Neural crest cell (in vitro differentiated cells): ENCODE data around the gene ZFTA. TPM values are rescaled to one million over a fixed set of nuclear protein-coding genes. Genes with fewer than 3 reads are reported as not detected.
"Not testable (repeated sequence)": the region's sequence is repeated elsewhere in the genome, so short reads cannot be mapped to it uniquely, and the experiment has no call there.

Source experiments
- DNase-seq: peaks from one replicate; pipeline ENCODE4 v3.0.0; 2021; ENCODE audit warnings: low read depth, mixed read lengths, low spot score
- H3K27ac Mint-ChIP-seq: one replicate; pipeline ENCODE4 v1.8.0; 2021; ENCODE audit warnings: mild to moderate bottlenecking, mixed read lengths; ENCODE audit not compliant: unreplicated experiment
- H3K27me3 Mint-ChIP-seq: 2 replicates; pipeline ENCODE4 v1.8.0; 2021; ENCODE audit warnings: low read depth, mild to moderate bottlenecking, mixed read lengths
- H3K36me3 Mint-ChIP-seq: 2 replicates; pipeline ENCODE4 v1.8.0; 2021; ENCODE audit warnings: low read depth, mild to moderate bottlenecking, mixed read lengths
- H3K4me1 Mint-ChIP-seq: 2 replicates; pipeline ENCODE4 v1.8.0; 2021; ENCODE audit warnings: mixed read lengths
- H3K4me3 Mint-ChIP-seq: one replicate; pipeline ENCODE4 v1.8.0; 2021; ENCODE audit warnings: mild to moderate bottlenecking, mixed read lengths
- H3K9me3 Mint-ChIP-seq: 2 replicates; pipeline ENCODE4 v1.8.0; 2021; ENCODE audit warnings: mixed read lengths
- CTCF ChIP-seq: fragments of 200-600 bp; sonication (generic); conservative IDR thresholded peaks from 2 replicates; pipeline ENCODE4 v1.5.0; 2021; ENCODE audit warnings: antibody characterized with exemption, mild to moderate bottlenecking
- total RNA-seq: library from RNA; stranded (reverse); gene quantifications from 2 replicates; pipeline ENCODE4 v1.2.1, GENCODE V29; 2021

The ZFTA gene
- total RNA-seq, 1 donor from 2014 or later: 67.8 TPM

GRCh38 chr11:63813563-63814382 is 45.2 kb upstream of the ZFTA start:
- Mint-ChIP-seq H3K36me3 (peaks cover 10% of the 10 kb centered on the region), H3K4me1 (peaks cover 38% of the 10 kb centered on the region), H3K27ac (peak overlapping the region; percentile 12), H3K4me3 (peak overlapping the region; percentile 95), H3K27me3 (no peaks in the 10 kb centered on the region), H3K9me3 (no peaks in the 10 kb centered on the region)
- DNase-seq: peak; percentile 38
- no peak for TF ChIP-seq CTCF

GRCh38 chr11:63813035-63813562 is 44.5 kb upstream of the ZFTA start, which contains the start of gene SPINDOC:
Gene SPINDOC (plus strand): TSS chr11:63813456. CDS start chr11:63813687, 231 bp downstream.
- H3K27me3 Mint-ChIP-seq: no peaks in the 10 kb centered on the region
- TF ChIP-seq CTCF: no peak
- no peaks in the 10 kb centered on the region for H3K9me3 Mint-ChIP-seq
- peaks cover 10% of the 10 kb centered on the region for H3K36me3 Mint-ChIP-seq
- peak within 1 kb of the TSS; percentile 95 for H3K4me3 Mint-ChIP-seq
- H3K27ac Mint-ChIP-seq: peak within 1 kb of the TSS; percentile 12
- H3K4me1 Mint-ChIP-seq: peaks cover 38% of the 10 kb centered on the region
- peak; percentile 71 for DNase-seq

GRCh38 chr11:63811522-63811921 is 42.9 kb upstream of the ZFTA start:
- H3K27ac Mint-ChIP-seq: no peak overlapping the region
- H3K27me3 Mint-ChIP-seq: no peaks in the 10 kb centered on the region
- peaks cover 37% of the 10 kb centered on the region for H3K4me1 Mint-ChIP-seq
- H3K9me3 Mint-ChIP-seq: no peaks in the 10 kb centered on the region
- no peak for TF ChIP-seq CTCF
- H3K4me3 Mint-ChIP-seq: peak overlapping the region; percentile 89
- no peak for DNase-seq
- H3K36me3 Mint-ChIP-seq: peaks cover 7% of the 10 kb centered on the region

GRCh38 chr11:63810383-63810782 is 41.8 kb upstream of the ZFTA start:
- H3K9me3 Mint-ChIP-seq, H3K27ac Mint-ChIP-seq, H3K36me3 Mint-ChIP-seq, H3K27me3 Mint-ChIP-seq, DNase-seq, H3K4me3 Mint-ChIP-seq: not testable (repeated sequence)
- peaks cover 27% of the 10 kb centered on the region for H3K4me1 Mint-ChIP-seq

- no peak overlapping the region for H3K4me3 Mint-ChIP-seq
- no peaks in the 10 kb centered on the region for H3K36me3 Mint-ChIP-seq
- peaks cover 6% of the 10 kb centered on the region for H3K4me1 Mint-ChIP-seq
- no peak for DNase-seq
- no peak for TF ChIP-seq CTCF
- H3K27ac Mint-ChIP-seq: no peak overlapping the region
- peaks cover 2% of the 10 kb centered on the region for H3K9me3 Mint-ChIP-seq
- no peaks in the 10 kb centered on the region for H3K27me3 Mint-ChIP-seq
Measured at GRCh38 chr11:63805844-63806415, 37.4 kb upstream of the ZFTA start.

- no peak for TF ChIP-seq CTCF
- Mint-ChIP-seq H3K4me3 (no peak overlapping the region), H3K9me3 (peaks cover 2% of the 10 kb centered on the region), H3K27ac (no peak overlapping the region), H3K4me1 (peaks cover 6% of the 10 kb centered on the region), H3K27me3 (no peaks in the 10 kb centered on the region), H3K36me3 (no peaks in the 10 kb centered on the region)
- no peak for DNase-seq
Measured at GRCh38 chr11:63804259-63804658, 35.7 kb upstream of the ZFTA start.
